Measurements from ENCODE around the gene EGLN2.

Gene EGLN2

DNA sequence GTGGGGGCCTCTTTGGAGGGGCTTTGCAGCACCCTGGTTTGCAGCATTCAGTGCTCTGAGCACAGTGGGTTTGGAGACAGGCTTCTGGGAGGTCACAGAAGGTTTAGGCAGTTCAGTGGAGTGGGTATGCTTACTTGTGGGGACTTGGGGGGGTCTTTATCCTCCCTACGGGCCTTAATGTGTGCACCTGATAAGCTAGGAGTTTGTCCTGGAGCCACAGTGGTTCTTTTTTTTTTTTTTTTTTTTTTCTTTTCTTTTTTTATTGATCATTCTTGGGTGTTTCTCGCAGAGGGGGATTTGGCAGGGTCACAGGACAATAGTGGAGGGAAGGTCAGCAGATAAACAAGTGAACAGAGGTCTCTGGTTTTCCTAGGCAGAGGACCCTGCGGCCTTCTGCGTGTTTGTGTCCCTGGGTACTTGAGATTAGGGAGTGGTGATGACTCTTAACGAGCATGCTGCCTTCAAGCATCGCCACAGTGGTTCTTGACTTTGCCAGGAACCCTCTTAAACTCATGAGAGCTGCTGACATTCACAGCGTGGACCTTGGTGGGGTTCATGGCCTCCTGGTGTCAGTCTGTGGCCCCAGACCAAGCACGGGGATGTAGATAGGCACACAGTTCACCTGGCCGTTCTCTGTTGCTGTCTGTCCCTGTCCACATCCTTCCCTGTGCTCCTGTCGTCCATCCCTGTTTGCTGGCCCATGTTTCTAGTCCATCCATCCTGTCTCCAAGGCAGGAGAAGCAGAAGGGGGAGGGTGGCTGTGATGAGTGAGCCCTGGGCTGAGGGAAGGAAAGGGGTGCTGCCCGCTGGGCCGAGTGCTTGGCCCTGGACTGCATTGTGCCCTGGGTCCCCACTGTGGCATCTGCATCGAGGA is 2.7 kb downstream of the EGLN2 start:
- Histone ChIP-seq H3K27ac (ENCODE audit: insufficient read depth, low read depth, low read length, poor library complexity, severe bottlenecking) (no peak overlapping the region), H3K4me1 (ENCODE audit: control insufficient read depth, insufficient read depth, low read length) (peaks cover 48% of the 10 kb centered on the region), H3K27me3 (ENCODE audit: control insufficient read depth, insufficient read depth, low read length, poor library complexity, severe bottlenecking) (no peaks in the 10 kb centered on the region), H3K9me3 (ENCODE audit: control insufficient read depth, low read length) (no peaks in the 10 kb centered on the region), H3K36me3 (ENCODE audit: control insufficient read depth, insufficient read depth, low read length) (peaks cover 7% of the 10 kb centered on the region), H3K4me3 (ENCODE audit: insufficient read depth, low read depth, low read length) (peak overlapping the region; percentile 8)
- 91 to 95% methylated on average over 12 of the region's 13 CpGs for WGBS, 2 experiments

GRCh38 chr19:40802300-40803169 is 3.5 kb downstream of the EGLN2 start:
- 74 to 75% methylated on average over 11 of the region's 11 CpGs for WGBS, 2 experiments
- Histone ChIP-seq H3K4me3 (ENCODE audit: insufficient read depth, low read depth, low read length) (no peak overlapping the region), H3K27ac (ENCODE audit: insufficient read depth, low read depth, low read length, poor library complexity, severe bottlenecking) (no peak overlapping the region), H3K36me3 (ENCODE audit: control insufficient read depth, insufficient read depth, low read length) (peaks cover 7% of the 10 kb centered on the region), H3K4me1 (ENCODE audit: control insufficient read depth, insufficient read depth, low read length) (peaks cover 55% of the 10 kb centered on the region), H3K9me3 (ENCODE audit: control insufficient read depth, low read length) (no peaks in the 10 kb centered on the region), H3K27me3 (ENCODE audit: control insufficient read depth, insufficient read depth, low read length, poor library complexity, severe bottlenecking) (no peaks in the 10 kb centered on the region)

DNA sequence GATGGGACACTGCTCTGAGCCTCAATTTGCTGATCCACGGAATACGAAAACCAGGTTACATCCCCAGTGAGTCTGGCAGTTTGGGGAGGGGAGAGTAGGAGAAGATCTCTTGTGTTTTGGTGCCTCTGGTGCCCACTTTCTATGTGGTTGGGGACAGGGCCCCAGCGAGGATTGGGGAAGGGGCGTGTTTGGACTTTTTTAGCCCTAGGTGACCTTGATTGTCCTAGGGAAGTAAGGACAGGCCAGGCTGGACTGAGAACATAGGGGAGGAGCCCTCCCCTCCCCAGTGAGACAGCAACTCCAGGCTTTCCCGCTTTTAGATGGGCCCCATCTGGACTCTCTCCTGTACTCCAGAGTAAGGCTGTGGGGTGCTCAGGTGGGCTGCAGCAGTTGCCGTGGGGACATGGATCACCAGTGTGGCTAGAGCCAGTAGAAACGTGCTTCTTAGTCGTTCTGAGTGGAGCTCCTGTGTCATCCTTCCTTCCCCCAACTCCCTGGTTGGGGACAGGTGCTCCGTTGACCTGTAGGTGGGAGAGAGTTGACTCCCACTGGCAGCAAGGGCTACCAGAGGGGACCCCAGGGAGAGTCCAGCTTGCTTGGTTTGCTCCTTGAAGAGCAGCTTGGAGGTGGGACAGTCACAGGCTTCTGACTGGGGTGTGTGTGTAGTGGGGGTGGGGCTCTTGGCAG is 4.3 kb downstream of the EGLN2 start:
- H3K9me3 ChIP-seq (ENCODE audit: control insufficient read depth, low read length) = no peaks in the 10 kb centered on the region
- peaks cover 55% of the 10 kb centered on the region for H3K4me1 ChIP-seq (ENCODE audit: control insufficient read depth, insufficient read depth, low read length)
- H3K27me3 ChIP-seq (ENCODE audit: control insufficient read depth, insufficient read depth, low read length, poor library complexity, severe bottlenecking) = no peaks in the 10 kb centered on the region
- H3K36me3 ChIP-seq (ENCODE audit: control insufficient read depth, insufficient read depth, low read length) = peaks cover 7% of the 10 kb centered on the region
- H3K27ac ChIP-seq (ENCODE audit: insufficient read depth, low read depth, low read length, poor library complexity, severe bottlenecking) = no peak overlapping the region
- WGBS, 2 experiments = 80% methylated on average over 9 of the region's 9 CpGs
- H3K4me3 ChIP-seq (ENCODE audit: insufficient read depth, low read depth, low read length) = no peak overlapping the region

DNA sequence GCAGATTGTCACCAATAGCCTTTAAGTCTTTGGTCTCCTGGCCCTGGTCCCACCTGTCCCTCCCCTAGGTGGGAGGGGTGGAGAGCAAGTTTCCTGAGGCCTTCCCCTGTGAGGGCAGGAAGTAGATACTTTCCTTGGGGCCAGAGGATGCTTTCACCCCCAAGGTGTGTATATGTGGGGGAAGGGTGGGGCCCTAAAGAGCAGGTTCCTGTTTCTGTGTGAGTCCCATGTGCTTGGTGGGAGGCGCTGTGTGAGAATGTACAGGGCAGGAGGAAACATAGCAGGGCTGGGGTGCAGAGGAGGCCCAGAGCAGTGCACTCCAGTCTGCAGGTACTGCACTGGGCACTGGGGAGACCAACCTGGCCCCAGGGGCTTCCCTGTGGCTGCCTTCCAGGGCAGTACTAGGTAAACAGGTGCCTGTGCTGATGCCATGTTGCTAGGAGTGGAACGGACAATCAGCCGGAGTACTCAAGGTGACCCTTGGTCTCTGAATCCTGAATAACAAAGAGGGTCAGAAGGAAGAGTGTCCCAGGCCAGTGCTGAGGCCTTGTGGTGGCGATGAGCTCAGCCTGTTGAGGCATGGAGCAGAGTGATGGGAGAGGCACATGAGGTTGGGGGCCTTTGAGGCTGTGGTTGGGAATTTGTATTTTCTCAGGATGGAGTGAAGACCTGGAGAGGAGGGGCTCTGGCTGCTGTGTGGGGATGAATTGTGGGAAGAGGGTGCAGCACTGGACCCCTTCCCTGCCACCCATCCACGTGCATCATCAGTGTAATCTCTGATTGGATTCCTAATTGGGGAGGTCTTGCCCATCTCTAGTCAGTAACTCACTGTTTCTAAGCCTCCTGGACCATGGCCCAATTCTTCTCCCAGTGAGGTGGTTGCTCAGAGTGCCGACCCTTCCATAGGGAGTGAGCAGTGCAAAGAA is 5.1 kb downstream of the EGLN2 start:
- Histone ChIP-seq H3K27me3 (ENCODE audit: control insufficient read depth, insufficient read depth, low read length, poor library complexity, severe bottlenecking) (no peaks in the 10 kb centered on the region), H3K4me3 (ENCODE audit: insufficient read depth, low read depth, low read length) (no peak overlapping the region), H3K36me3 (ENCODE audit: control insufficient read depth, insufficient read depth, low read length) (peaks cover 12% of the 10 kb centered on the region), H3K9me3 (ENCODE audit: control insufficient read depth, low read length) (no peaks in the 10 kb centered on the region), H3K27ac (ENCODE audit: insufficient read depth, low read depth, low read length, poor library complexity, severe bottlenecking) (no peak overlapping the region), H3K4me1 (ENCODE audit: control insufficient read depth, insufficient read depth, low read length) (peaks cover 55% of the 10 kb centered on the region)
- 90 to 91% methylated on average over 6 of the region's 6 CpGs for WGBS, 2 experiments

- H3K4me1 ChIP-seq (ENCODE audit: control insufficient read depth, insufficient read depth, low read length) = peaks cover 57% of the 10 kb centered on the region
- no peaks in the 10 kb centered on the region for H3K27me3 ChIP-seq (ENCODE audit: control insufficient read depth, insufficient read depth, low read length, poor library complexity, severe bottlenecking)
- no peak overlapping the region for H3K4me3 ChIP-seq (ENCODE audit: insufficient read depth, low read depth, low read length)
- H3K36me3 ChIP-seq (ENCODE audit: control insufficient read depth, insufficient read depth, low read length) = peaks cover 12% of the 10 kb centered on the region
- H3K9me3 ChIP-seq (ENCODE audit: control insufficient read depth, low read length) = no peaks in the 10 kb centered on the region
- no peak overlapping the region for H3K27ac ChIP-seq (ENCODE audit: insufficient read depth, low read depth, low read length, poor library complexity, severe bottlenecking)
- 93% methylated on average over 7 of the region's 7 CpGs for WGBS, 2 experiments
Measured at GRCh38 chr19:40804783-40805242, 5.8 kb downstream of the EGLN2 start.

- no peak overlapping the region for H3K27ac ChIP-seq (ENCODE audit: insufficient read depth, low read depth, low read length, poor library complexity, severe bottlenecking)
- WGBS, 2 experiments = 89 to 97% methylated on average over 2 of the region's 2 CpGs
- peaks cover 12% of the 10 kb centered on the region for H3K36me3 ChIP-seq (ENCODE audit: control insufficient read depth, insufficient read depth, low read length)
- peaks cover 57% of the 10 kb centered on the region for H3K4me1 ChIP-seq (ENCODE audit: control insufficient read depth, insufficient read depth, low read length)
- H3K27me3 ChIP-seq (ENCODE audit: control insufficient read depth, insufficient read depth, low read length, poor library complexity, severe bottlenecking) = no peaks in the 10 kb centered on the region
- H3K9me3 ChIP-seq (ENCODE audit: control insufficient read depth, low read length) = no peaks in the 10 kb centered on the region
- H3K4me3 ChIP-seq (ENCODE audit: insufficient read depth, low read depth, low read length) = no peak overlapping the region
Measured at GRCh38 chr19:40805258-40805868, 6.4 kb downstream of the EGLN2 start.

DNA sequence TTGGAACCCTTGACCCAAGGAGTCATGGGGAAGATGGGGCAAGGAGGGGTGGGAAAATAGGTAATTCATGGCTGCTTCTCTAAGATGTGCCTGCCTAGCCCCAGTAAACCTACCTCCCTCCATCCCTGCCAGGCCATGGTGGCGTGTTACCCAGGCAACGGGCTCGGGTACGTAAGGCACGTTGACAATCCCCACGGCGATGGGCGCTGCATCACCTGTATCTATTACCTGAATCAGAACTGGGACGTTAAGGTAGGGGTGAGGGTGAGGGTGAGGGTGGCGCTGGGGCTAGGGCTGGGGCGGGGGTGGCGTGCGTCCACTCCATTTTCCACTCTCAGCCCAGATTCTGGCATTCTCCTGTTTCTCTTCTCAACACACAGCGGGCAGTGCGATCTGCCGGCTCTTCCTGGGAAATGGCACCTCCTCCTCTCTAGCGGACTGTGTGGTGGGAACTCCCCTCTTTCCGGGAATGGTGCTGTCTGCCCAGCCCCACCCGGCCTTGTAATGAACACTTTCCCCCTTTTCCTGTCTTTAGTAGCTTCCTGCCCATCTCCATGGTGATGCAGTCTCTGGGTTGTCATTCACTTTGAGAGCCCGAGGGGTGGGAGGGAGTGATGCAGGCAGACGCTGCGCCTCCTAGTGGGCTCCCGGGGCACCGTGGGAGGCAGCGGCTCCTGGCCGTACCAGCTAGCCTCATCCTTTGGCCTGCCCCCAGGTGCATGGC is 7.6 kb downstream of the EGLN2 start:
- Histone ChIP-seq H3K27me3 (ENCODE audit: control insufficient read depth, insufficient read depth, low read length, poor library complexity, severe bottlenecking) (peaks cover 2% of the 10 kb centered on the region), H3K4me3 (ENCODE audit: insufficient read depth, low read depth, low read length) (peak overlapping the region; percentile 14), H3K4me1 (ENCODE audit: control insufficient read depth, insufficient read depth, low read length) (peaks cover 46% of the 10 kb centered on the region), H3K36me3 (ENCODE audit: control insufficient read depth, insufficient read depth, low read length) (peaks cover 4% of the 10 kb centered on the region), H3K9me3 (ENCODE audit: control insufficient read depth, low read length) (no peaks in the 10 kb centered on the region), H3K27ac (ENCODE audit: insufficient read depth, low read depth, low read length, poor library complexity, severe bottlenecking) (peak overlapping the region; percentile 64)
- whole genome bisulfite sequencing, 2 experiments = 27 to 31% methylated on average over 26 of the region's 26 CpGs

GRCh38 chr19:40807147-40808020 is 8.4 kb downstream of the EGLN2 start:
- Histone ChIP-seq H3K27ac (ENCODE audit: insufficient read depth, low read depth, low read length, poor library complexity, severe bottlenecking) (peak overlapping the region; percentile 12), H3K36me3 (ENCODE audit: control insufficient read depth, insufficient read depth, low read length) (peaks cover 4% of the 10 kb centered on the region), H3K27me3 (ENCODE audit: control insufficient read depth, insufficient read depth, low read length, poor library complexity, severe bottlenecking) (peaks cover 8% of the 10 kb centered on the region), H3K4me3 (ENCODE audit: insufficient read depth, low read depth, low read length) (peak overlapping the region; percentile 14), H3K9me3 (ENCODE audit: control insufficient read depth, low read length) (no peaks in the 10 kb centered on the region), H3K4me1 (ENCODE audit: control insufficient read depth, insufficient read depth, low read length) (peaks cover 48% of the 10 kb centered on the region)
- WGBS, 2 experiments = 81 to 83% methylated on average over 18 of the region's 18 CpGs
